Measurements from ENCODE around the gene SLC16A9. TPM values are rescaled to one million over a fixed set of nuclear protein-coding genes. Genes with fewer than 3 reads are reported as not detected.
"Not testable (repeated sequence)": the region's sequence is repeated elsewhere in the genome, so short reads cannot be mapped to it uniquely, and the experiment has no call there.

Gene SLC16A9
- total RNA-seq, 3 donors from 2014 or later, result 7.2 to 34.9 (median 28.8) TPM

GRCh38 chr10:59750155-59750945, 40.7 kb upstream of the SLC16A9 start:
- Histone ChIP-seq H3K4me1 (ENCODE audit: low read depth) (no peaks in the 10 kb centered on the region), H3K4me3 (no peak overlapping the region), H3K9me3 (no peaks in the 10 kb centered on the region), H3K36me3 (ENCODE audit: low read depth) (no peaks in the 10 kb centered on the region)
- TF ChIP-seq, protein P1, sequence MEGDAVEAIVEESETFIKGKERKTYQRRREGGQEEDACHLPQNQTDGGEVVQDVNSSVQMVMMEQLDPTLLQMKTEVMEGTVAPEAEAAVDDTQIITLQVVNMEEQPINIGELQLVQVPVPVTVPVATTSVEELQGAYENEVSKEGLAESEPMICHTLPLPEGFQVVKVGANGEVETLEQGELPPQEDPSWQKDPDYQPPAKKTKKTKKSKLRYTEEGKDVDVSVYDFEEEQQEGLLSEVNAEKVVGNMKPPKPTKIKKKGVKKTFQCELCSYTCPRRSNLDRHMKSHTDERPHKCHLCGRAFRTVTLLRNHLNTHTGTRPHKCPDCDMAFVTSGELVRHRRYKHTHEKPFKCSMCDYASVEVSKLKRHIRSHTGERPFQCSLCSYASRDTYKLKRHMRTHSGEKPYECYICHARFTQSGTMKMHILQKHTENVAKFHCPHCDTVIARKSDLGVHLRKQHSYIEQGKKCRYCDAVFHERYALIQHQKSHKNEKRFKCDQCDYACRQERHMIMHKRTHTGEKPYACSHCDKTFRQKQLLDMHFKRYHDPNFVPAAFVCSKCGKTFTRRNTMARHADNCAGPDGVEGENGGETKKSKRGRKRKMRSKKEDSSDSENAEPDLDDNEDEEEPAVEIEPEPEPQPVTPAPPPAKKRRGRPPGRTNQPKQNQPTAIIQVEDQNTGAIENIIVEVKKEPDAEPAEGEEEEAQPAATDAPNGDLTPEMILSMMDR (IDR thresholded peaks at IDR 0.05), result no peak
- ATAC-seq (no peak), DNase-seq (no peak)
- intact Hi-C loops (cut with DNase I, micrococcal nuclease), result no loop called here

DNA sequence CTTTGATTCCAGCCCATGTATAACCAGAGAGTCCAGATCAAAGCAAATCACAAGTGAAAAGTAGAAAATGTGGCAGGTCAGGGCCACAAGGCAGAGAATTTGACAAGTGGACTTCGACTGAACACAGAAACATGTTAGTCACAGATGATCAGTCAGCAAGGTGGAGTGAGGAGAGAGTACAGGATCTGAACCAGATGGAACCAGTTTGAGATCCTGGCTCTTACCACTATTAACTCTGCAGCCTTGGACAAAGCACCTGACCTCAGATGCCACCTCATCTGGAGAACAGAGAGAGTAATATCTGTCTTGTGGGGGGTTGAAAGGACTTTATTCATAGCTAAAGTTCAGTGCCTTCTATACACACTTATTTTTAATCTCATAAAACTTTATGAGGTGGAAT, 39.2 kb upstream of the SLC16A9 start:
- no peaks in the 10 kb centered on the region for H3K36me3 ChIP-seq (ENCODE audit: low read depth)
- no peak overlapping the region for H3K4me3 ChIP-seq
- no peaks in the 10 kb centered on the region for H3K4me1 ChIP-seq (ENCODE audit: low read depth)
- TF ChIP-seq, protein P1 (IDR thresholded peaks at IDR 0.05), result no peak
- DNase-seq (peak in 1 of 3 donors; percentile 32), ATAC-seq (peak; percentile 96)
- H3K9me3 ChIP-seq, result peaks cover 1% of the 10 kb centered on the region
- intact Hi-C loops (cut with DNase I, micrococcal nuclease), result no loop called here

GRCh38 chr10:59745163-59745650, 35.6 kb upstream of the SLC16A9 start:
- intact Hi-C loops (cut with DNase I, micrococcal nuclease), result no loop called here
- TF ChIP-seq, protein P1 (IDR thresholded peaks at IDR 0.05), result no peak

DNA sequence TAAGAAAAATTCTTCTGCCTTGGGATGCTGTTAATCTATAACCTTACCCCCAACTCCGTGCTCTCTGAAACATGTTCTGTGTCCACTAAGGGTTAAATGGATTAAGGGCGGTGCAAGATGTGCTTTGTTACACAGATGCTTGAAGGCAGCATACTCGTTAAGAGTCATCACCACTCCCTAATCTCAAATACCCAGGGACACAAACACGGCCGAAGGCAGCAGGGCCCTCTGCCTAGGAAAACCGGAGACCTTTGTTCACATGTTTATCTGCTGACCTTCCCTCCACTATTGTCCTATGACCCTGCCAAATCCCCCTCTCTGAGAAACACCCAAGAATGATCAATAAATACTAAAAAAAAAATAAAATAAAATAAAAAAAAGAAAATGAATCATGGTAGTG, 35.1 kb upstream of the SLC16A9 start:
- DNase-seq; H3K36me3 ChIP-seq (ENCODE audit: low read depth); H3K9me3 ChIP-seq; ATAC-seq; intact Hi-C loops (cut with DNase I, micrococcal nuclease); H3K4me1 ChIP-seq (ENCODE audit: low read depth); H3K4me3 ChIP-seq: not testable (repeated sequence)

More at GRCh38 chr10:59745163-59745650, 35.6 kb upstream of the SLC16A9 start:
- Histone ChIP-seq H3K9me3 (peaks cover 3% of the 10 kb centered on the region), H3K36me3 (ENCODE audit: low read depth) (no peaks in the 10 kb centered on the region), H3K4me3 (no peak overlapping the region), H3K4me1 (ENCODE audit: low read depth) (no peaks in the 10 kb centered on the region)
- DNase-seq, result no peak
- peak; percentile 17 for ATAC-seq

DNA sequence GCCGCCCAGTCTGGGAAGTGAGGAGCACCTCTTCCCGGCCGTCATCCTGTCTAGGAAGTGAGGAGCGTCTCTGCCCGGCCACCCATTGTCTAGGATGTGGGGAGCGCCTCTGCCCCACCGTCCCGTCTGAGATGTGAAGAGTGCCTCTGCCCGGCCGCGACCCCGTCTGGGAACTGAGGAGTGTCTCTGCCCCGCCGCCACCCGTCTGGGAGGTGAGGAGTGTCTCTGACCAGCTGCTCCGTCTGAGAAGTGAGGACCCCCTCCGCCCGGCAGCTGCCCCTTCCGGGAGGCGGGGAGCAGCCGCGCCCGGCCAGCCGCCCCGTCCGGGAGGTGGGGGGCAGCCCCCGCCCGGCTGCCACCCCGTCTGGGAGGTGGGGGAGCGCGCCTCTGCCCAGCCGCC, 34.5 kb upstream of the SLC16A9 start:
- intact Hi-C loops (cut with DNase I, micrococcal nuclease); H3K9me3 ChIP-seq; H3K4me1 ChIP-seq (ENCODE audit: low read depth); ATAC-seq; DNase-seq; H3K4me3 ChIP-seq; H3K36me3 ChIP-seq (ENCODE audit: low read depth): not testable (repeated sequence)

- no peaks in the 10 kb centered on the region for H3K4me1 ChIP-seq (ENCODE audit: low read depth)
- H3K4me3 ChIP-seq, result no peak overlapping the region
- peaks cover 3% of the 10 kb centered on the region for H3K9me3 ChIP-seq
- DNase-seq (no peak), ATAC-seq (peak; percentile 85)
- H3K36me3 ChIP-seq (ENCODE audit: low read depth), result no peaks in the 10 kb centered on the region
- TF ChIP-seq, protein P1 (IDR thresholded peaks at IDR 0.05), result no peak
- intact Hi-C loops (cut with DNase I, micrococcal nuclease), result no loop called here
These were observed 31.9 kb upstream of the SLC16A9 start for GRCh38 chr10:59741583-59741982.

All from mucosa of descending colon (tissue), 3 donors.